Activated T-helper 9 cell treated with anti-CD3 and anti-CD28 coated beads, Interleukin-2, amount 50 U/mL, for 16 hours (primary cell): ENCODE data around the gene COL5A1.

Experiments
- DNase-seq: peaks from one replicate; pipeline ENCODE4 v3.0.0-alpha.2; 2020; ENCODE audit warnings: low read depth

COL5A1 gene

DNA sequence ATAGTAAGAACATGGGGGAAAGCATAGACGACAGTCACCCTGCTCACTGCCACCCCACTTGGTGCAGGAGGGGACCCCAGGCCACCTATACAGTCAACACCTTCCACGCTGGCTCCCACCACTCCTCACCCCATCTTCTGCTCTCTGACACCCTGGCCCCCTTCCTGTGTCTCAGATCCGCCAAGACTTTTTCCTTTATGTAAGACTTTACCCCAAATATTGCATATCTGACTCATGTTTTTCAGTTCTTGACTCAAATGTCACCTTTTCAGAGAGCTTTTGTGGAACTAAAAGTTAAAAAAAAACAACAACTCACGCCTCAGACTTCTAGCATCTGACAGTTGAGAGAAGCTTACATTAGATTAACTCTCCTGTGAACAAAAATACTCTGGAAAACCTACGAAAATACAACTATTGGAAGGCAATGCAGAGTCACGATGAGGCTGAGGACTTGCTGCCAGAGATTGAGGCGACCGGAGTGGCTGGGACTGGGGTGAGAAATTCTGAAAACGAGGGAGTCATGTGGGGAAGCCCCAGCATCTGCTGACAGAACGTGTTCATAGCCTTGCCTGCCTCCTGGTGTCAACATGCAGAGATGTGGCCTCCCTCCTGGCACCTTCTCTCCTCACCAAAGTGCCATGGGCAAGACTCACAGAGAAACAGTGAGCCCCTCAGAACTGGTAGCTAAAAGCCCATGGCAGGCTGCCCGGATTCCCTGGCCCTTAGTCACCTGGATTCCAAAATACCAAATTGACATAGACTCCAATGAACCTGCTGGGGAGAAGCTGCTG lies 216.6 kb downstream of the COL5A1 start:
- DNase-seq, result no peak

DNA sequence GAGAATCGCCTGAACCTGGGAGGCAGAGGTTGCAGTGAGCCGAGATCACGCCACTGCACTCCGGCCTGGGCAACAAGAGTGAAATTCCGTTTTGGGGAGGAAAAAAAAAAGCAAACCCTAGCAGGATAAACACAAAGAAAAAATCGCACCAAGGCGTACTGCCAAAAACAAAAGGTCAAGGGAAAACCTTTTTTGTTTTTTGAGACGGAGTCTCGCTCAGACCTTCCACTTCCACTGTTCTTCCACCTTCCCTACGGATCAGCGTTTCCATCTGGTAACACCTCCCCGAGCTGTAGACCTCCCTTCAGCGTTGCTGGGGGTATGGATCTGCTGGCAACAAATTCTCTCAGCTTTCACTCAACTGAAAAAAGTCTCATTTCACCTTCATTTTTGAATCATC lies 218.9 kb downstream of the COL5A1 start:
- DNase-seq, result no peak

DNA sequence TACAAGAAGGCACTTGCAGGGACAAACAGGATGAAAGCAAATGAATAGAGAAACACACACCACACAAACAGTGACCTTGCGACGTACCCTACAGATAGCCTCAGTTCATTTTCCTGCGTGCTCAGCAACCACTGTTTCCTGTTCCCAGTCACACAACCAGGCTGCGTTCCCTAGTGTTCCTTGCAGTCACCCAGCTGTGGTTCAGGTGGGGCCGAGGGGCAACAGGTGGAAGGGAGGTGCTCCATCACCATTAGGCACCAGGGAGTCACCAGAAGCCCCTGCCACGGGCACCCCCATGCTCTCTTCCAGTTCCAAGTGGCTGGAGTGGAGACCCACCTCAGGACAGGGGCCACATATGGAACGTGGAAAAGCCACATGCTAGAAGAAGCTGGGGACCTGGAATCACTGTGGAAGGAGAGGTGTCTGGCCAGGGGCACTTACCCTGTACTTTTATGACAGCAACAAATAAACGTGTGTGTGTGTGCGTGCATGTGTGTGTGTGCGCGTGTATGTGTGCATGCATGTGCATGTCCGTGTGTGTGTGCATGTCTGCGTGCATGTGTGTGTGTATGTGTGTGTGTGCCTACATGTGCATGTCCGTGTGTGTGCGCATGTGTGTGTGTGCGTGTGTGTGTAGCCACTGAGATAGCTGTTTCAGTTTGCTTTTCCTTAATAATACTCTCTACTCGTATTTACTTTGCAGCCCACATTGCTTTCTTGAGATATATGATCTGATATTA lies 220.2 kb downstream of the COL5A1 start:
- DNase-seq, result no peak

DNA sequence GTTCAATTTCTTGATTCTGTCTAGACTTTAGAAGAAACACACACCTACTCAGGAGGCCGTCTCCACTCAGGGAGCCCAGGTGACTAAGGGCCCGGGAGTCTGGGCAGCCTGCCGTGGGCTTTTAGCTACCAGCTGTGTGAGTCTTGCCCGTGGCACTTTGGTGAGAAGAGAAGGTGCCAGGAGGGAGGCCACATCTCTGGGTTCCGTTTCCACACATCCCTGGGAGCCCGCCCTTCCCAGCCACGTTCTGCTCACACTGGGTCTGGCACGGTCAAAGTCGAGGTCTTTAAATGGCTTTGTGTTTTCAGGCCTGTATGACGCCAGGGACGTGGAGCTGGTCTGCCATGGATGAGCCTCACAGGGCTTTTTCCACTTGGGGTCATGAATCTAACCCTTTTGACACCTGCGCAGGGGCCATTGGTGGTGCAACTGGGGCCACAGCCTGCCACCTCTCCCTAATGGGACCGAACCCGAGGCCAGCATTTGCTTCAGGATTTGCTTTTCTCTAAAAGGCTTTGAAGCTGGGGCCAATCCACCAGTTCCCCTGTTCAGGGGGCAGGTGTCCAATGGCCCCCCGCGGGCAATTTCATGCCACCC lies 221.8 kb downstream of the COL5A1 start:
- DNase-seq, result no peak

DNA sequence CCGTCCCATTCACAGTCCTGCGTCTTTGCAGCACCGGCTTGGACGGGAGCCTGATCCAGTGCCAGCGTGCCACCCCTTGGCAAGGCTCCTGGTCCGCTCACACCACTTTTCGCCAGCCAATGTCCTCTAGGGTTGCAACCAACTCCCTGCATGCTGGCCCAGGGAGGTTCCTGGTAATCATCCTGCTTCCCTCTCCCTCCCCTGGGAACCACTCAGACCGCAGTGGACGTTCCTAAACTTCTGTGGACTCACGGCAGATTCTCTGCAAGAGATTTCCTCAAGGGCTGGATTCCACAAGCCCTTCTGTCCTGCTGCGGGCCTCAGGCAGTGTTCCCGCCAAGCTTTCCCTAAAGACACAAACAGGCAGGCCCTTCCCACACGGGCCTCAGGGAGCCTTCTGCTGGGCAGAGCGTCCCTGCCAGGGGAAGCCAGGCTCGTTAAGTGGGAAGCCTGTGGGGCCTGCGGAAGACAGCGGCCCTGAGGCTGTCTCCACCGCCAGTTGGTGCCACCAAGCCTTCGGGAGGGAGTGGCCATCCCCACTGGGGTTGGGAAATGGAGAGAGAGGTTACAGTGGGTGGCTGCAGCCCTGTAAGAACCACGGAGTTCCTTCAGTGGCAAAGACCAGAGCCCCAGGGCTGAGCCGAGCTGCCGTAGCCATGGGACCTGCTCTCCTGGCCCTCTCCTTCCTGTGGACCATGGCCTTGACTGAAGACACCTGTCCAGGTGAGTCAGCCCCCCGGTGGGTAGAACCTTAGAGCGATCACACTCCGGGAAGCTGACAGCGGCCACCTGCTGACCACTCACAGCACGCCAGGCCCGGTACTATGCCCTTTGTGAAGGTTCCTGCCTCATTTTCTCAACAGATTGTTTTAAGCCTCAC lies 222.6 kb downstream of the COL5A1 start:
- no peak for DNase-seq

DNA sequence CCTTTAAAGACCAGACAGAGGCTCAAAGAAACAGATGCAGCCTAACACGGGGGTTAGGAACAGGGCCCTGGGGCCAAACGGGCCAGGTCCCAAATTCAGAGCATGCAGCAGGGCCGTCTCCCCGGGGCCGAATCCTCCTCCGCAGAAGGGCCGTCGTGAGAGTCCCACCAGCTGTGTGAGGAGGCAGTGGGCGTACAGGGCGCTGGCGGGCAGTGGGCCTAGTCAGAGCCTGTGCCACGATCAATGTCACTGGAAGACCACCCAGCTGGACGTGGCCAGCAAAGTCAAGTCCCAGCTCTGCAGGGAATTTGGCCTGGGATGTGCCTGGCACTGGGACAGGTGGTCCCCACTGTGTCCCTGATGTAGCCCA lies 223.2 kb downstream of the COL5A1 start:
- DNase-seq, result no peak

DNA sequence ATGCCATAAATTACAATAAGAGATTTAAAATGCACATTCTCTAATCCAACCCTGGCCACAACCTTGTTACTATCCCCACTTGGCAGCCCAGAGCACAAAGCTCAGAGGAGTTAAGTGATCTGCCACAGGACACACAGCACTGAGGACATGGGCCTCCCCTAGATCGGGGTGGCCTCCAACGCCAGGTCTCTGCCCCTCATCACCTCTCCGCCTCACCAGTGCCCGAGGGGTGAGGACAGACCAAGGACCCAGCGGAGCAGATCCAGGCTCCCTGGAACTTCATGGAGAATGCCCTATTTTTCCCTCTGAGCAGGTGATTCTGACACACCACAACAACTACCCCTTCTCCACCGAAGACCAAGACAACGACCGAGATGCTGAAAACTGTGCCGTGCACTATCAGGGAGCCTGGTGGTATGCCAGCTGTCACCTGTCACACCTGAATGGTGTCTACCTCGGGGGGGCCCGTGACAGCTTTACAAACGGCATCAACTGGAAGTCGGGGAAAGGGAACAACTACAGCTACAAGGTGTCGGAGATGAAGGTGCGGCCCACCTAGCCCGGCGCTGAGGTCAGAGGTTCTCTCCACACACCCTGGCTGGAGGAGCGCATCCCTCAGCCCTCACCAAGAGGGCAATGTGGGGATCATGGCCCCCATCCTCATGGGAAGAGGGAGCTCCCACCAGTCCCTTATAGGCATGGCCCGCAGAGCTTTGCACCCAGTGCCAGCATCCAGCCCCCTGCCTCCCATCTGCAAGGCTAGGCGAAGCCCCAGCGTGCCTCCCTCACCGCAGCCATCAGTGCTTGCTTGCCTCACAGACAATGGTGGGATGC lies 226.5 kb downstream of the COL5A1 start:
- no peak for DNase-seq

DNA sequence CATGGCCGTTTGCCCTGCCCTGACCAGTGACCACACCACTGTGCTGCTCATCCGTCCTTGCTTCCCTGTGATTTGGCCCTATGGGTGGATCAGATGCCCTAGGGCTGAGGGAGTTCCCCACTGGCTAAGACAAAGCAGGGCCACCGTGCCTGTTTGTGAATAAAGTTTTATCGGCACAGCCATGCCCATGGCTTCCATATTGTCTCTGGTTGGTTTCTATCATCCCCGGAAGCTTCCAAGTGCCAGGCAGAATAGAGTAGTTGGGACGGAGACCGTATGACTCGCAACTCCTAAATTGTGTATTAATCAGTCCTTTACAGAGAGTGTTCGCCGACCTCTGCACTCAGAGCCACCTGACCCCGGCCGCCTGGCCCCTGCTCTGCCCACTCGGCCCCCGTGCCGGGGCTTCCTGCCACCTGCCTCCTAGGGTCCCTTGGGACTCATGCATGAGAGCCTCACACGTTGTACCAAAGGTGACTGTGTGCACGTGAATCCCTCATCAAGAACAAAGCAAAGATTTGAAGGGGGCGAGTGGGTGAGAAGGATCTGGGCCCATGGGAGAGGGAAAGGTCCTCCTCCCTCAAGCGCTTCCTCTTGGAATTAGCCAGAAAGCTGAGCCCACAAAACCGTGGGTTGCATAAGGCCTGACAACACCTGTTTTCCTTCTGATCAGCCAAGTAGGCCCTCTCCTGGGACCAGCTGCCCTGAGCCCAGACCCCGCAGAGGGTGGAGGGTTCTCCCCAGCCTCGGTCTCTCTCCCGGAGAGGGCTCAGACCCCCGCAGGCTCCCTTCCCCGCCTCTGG lies 227.3 kb downstream of the COL5A1 start:
- DNase-seq, result no peak

DNA sequence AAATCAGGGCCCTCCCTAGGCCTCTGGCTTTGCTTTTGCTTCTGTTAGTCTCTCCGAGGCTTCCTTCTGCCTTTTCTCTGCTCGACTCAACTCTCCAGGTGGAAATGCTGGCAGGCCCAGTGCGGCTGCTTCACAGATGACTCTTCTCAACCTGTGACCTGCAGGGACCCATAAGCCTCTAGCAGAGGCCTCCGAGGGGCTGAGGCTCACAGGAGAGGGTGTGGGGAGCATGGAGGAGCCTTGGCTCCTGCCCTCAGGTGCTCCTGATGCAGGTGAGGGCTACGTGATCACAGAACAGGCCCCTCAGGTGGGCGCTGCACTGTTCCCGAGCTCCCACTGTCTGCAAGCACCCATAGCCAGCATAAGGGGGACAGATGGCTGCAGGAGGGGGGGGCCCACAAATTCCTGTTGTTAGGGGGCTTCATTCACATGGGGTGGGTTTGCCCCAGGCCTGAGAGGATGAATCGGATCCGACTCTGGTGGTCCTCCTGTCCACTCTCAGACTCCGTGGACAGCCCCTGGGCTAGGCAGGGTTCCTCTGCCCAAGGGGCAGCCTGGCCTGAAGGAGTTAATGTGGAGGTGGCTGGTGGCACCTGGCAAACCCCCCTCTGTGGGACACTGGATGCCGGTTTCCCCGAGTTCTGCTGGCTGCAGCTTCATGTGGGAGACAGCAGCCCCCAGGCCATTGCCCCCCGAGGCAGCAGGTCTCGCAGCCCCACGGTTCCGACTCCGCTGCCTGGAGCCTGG lies 228.1 kb downstream of the COL5A1 start:
- DNase-seq, result no peak

DNA sequence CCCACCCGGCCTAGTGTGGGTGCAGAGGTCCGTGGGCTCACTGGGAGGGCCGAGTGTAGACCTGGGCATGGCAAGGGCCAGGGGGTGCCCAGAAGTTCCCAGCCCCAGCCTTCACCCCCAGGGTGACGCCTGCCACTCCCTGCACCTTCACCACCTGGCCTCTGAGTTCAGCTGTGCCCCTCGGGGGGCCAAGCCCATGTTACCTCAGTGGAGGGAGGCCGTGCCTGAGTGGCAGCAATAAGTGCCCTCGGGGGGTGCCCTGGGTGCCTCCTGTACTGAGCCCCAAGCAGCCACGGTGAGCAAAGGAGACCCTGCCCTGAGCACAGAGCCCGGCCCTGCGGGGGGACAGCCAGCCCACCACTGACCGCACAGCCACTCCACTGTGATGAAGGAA lies 228.7 kb downstream of the COL5A1 start:
- no peak for DNase-seq

DNA sequence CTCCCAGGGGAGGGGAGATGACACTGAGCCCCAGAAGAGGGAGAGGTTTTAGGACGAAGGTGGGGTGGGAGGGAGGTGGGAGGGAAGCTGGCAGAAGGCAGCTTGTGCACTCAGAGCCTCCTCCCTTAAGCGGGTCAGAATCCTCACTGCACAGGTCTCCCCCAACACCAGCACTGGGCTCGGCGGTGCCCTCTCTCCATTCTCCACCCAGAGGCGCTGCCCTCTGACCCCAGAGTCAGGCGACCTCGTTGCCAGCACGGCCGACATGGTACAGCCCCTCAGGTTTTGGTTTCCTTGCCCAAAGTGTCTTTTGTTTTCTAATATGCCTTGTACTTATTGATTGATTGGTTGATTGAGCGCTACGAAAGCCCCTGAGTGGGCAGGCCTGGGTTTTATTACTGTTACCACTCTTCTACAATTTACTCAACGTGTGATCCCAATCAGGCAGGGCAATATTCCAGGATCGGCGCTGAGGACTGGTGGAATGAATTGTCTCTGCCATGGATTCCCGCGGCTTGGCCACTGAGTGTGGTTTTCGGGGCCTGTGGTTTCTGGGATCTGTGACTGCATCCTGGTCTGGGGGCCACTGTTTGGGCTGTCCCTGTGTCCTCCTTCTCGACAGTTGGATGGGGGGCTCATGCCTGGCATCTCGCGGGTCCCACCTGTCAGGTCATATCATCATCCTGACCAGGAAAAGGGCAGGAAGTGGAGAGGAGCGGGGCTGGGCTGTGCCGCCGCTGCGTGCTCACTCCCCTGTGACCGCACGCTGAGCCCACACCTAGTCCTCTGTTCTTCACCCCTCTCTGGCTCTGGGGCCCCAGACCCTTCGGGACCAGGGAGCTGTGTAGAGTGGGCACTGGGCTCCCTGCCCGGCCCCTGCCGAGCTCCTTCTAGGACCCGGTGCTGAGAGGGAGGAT lies 229.4 kb downstream of the COL5A1 start:
- no peak for DNase-seq

DNA sequence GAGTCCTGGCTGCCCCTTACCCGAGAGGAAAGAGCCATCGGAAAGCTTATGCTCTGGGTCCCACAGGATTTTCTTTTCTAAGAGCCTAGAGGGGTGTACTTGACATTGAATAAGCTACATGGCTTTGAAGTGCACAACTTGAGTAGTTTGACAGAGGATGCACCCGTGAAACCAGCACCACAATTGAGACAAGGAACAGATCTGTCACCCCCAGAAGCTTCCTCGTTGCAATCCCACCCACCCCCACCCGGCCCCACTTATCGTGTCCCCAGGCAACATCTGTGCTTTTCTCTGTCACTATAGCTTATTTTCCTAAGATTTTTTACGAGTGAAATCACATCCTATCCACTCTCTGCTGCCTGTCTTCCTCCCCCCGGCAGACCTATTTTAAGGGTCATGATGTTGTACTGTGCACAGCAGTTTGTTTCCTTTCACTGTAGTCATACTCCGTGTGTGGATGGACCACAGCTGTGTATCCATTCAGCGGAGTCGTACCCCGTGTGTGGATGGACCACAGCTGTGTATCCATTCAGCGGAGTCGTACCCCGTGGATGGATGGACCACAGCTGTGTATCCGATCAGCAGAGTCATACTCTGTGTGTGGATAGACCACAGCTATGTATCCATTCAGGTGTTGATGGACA lies 230.2 kb downstream of the COL5A1 start:
- DNase-seq, result no peak

DNA sequence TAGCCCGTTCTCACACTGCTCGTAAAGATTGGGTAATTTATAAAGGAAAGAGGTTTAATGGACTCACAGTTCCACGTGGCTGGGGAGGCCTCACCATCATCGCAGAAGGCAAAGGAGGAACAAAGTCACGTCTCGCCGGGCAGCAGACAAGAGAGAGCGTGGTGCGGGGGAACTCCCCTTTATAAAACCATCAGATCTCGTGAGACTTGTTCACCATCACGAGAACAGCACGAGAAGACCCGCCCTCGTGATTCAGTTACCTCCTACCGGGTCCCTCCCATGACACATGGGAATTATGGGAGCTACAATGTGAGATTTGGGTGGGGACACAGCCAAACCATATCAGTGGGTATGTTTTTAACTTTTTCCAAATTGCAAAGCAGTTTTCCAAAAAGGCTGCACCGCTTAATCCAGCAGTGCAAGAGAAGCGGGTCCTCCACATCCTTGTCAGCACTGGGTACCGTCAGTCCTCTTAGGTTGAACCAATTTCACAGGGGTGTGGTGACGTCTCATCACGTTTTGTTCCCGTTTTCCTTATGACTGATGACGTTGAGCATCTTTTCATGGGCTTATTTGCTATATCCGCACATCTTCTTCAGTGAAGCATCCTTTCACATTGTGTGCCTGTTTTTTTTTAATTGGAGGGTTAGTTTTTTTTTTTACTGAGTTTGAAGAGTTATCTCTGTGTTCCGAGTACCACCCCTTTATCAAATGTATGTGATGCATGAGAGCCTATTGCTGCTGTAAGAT lies 231.1 kb downstream of the COL5A1 start:
- DNase-seq, result no peak

DNA sequence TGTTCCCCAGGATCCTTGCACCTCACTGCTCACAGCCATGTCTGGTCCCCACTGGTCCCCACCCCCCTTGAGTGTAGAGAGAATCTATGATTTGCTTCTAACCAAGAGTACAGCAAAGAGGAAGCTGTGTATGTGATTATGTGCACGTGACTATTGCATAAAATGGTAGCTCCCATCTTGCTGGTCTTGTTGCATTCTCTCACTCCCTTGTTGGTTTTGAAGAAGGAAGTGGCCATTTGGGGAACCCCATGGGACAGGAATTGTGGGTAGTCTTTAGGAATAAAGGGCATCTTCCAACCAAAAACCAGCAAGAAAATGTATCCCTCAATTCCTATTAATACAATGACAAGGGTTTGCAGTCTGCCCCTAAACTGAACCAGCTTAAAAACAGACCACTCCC lies 233.8 kb downstream of the COL5A1 start:
- DNase-seq, result no peak

DNA sequence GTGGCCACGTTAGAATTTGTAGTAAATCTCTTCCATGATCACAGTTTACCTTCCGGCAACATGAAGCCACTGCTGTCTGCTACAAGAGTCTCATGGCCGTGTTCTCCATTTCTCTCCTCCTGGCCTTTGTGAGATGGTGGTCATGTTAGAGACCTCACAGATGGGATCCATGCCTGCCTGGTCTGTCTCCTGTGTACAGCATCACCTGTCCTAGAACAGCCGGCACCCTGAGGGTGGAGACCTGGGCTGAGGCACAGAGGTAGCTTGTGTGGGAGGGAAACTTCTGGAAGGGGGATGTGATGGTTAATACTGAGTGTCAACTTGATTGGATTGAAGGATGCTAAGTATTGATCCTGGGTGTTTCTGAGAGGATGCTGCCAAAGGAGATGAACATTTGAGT lies 235.9 kb downstream of the COL5A1 start:
- no peak for DNase-seq

DNA sequence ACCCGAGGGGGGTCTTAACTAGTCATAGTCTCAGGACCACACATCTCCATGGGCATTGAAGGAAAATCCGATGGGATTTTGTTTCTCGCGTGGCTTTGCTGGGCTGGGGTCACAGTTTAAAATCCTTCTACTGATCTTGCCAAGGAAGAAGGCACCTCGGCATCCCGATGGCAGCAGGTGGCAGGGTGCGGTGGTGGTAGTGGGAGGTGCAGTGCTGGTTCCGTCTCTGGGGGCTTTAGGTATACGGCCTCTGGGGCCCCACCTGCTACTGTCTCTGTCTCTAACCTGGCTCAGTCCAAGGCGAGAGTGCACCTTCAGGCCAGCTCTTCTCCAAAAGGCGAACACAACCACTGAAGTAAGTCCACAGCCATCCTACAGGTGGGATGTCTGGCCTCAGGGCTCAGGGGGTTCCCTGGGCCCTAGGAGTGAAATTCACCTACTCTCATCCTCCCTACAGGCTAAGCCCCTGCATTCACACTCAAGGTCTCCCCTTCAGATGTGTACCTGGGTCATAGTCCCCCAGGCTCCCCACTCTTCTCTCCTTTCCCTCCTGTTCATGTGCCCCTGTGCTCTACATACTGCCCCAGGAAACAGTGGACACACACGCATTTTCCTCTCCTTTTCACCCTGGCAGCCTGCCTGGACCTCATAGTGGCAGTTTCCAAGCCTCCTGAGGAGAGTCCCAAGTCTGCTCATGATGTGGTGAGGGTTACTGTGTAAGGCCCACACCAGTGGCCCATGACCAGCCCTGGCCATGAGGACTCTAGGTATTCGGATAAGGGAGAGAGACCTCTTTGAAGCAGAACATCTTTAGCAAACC lies 238.3 kb downstream of the COL5A1 start:
- no peak for DNase-seq
